ENCODE data around the gene GIT2. TPM values are rescaled to one million over a fixed set of nuclear protein-coding genes. Genes with fewer than 3 reads are reported as not detected.
A peak's percentile ranks its signal among the peaks of the same experiment; 100 is the strongest.

Gene GIT2
- total and polyA plus RNA-seq, 2 of the 13 experiments (the other 11 are each of a cell fraction or from before 2014, with no cell fraction given), result 18.4 to 19.8 TPM

DNA sequence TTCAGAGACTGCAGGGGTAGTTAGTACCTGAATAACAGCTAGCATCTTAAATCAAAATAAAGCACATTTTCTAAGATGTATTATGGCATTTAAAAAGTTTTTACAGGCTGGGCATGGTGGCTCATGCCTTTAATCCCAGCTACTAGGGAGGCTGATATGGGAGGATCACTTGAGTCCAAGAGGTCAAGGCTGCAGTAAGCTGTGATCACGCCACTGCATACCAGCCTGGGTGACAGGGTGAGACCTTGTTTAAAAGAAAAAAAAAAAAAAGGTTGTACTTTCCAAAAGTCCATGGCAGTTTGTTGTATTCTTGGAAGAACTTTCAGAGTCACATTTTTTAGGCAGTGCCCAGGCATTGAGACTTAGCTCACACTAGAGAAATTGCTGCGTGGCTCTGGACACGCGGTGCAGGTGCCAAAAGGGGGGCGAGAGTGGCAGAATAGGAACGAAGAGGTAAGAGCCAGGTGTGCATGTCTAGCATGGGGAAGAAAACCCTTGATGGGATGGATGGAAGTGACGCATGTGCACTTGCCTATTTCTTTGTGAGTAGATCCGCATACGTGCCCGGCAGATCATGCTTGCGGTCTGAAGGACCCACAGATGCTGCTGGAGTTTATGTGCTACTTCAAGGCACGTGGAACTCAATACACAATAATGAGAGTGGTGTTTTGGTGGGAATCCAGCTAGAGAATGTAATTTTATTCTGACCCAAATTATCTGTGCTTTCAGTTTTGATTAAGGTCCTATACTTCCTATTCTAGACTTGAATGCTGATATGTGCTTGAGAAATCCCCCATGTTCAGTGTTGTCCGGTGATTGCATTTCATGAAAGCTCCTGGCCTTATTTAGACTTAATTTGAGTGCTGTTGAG, 14.9 kb upstream of the GIT2 start (continued):
- TF ChIP-seq, protein P1, sequence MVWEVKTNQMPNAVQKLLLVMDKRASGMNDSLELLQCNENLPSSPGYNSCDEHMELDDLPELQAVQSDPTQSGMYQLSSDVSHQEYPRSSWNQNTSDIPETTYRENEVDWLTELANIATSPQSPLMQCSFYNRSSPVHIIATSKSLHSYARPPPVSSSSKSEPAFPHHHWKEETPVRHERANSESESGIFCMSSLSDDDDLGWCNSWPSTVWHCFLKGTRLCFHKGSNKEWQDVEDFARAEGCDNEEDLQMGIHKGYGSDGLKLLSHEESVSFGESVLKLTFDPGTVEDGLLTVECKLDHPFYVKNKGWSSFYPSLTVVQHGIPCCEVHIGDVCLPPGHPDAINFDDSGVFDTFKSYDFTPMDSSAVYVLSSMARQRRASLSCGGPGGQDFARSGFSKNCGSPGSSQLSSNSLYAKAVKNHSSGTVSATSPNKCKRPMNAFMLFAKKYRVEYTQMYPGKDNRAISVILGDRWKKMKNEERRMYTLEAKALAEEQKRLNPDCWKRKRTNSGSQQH (CRISPR knock-in tag; IDR thresholded peaks at IDR 0.05; ENCODE audit: low read depth), result no peak
- TF ChIP-seq ZBTB7A (CRISPR knock-in tag; IDR thresholded peaks at IDR 0.05), result no peak
- TF ChIP-seq, protein P2, sequence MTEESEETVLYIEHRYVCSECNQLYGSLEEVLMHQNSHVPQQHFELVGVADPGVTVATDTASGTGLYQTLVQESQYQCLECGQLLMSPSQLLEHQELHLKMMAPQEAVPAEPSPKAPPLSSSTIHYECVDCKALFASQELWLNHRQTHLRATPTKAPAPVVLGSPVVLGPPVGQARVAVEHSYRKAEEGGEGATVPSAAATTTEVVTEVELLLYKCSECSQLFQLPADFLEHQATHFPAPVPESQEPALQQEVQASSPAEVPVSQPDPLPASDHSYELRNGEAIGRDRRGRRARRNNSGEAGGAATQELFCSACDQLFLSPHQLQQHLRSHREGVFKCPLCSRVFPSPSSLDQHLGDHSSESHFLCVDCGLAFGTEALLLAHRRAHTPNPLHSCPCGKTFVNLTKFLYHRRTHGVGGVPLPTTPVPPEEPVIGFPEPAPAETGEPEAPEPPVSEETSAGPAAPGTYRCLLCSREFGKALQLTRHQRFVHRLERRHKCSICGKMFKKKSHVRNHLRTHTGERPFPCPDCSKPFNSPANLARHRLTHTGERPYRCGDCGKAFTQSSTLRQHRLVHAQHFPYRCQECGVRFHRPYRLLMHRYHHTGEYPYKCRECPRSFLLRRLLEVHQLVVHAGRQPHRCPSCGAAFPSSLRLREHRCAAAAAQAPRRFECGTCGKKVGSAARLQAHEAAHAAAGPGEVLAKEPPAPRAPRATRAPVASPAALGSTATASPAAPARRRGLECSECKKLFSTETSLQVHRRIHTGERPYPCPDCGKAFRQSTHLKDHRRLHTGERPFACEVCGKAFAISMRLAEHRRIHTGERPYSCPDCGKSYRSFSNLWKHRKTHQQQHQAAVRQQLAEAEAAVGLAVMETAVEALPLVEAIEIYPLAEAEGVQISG (CRISPR knock-in tag; IDR thresholded peaks at IDR 0.05), result peak; percentile 51; the same call in 1 of the 2 replicates
- TF ChIP-seq MTF1 (CRISPR knock-in tag; IDR thresholded peaks at IDR 0.05), result no peak
- TF ChIP-seq NONO (IDR thresholded peaks at IDR 0.05), result no peak
- no peak for TF ChIP-seq NONO (CRISPR knock-in tag; conservative IDR thresholded peaks at IDR 0.05)
- TF ChIP-seq, protein P3, sequence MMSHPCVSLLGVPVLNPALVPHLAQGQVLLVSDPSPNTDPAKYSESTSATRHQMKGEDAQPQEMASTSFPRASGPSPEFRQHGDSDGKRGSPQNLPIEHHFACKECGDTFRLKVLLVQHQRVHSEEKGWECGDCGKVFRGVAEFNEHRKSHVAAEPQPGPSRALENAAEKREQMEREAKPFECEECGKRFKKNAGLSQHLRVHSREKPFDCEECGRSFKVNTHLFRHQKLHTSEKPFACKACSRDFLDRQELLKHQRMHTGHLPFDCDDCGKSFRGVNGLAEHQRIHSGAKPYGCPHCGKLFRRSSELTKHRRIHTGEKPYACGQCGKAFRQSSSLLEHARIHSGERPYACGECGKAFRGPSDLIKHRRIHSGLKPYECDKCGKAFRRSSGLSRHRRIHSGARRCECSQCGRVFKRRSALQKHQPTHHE (CRISPR knock-in tag; IDR thresholded peaks at IDR 0.05; ENCODE audit: borderline replicate concordance), result no peak
- TF ChIP-seq ZNF124 (CRISPR knock-in tag; IDR thresholded peaks at IDR 0.05), result no peak
- TF ChIP-seq RBFOX2 (IDR thresholded peaks at IDR 0.05; ENCODE audit: low read depth, low read length), result no peak
- TF ChIP-seq NFYC (CRISPR knock-in tag; IDR thresholded peaks at IDR 0.05), result no peak
- no peak for TF ChIP-seq ZNF749 (CRISPR knock-in tag; IDR thresholded peaks at IDR 0.05; ENCODE audit: borderline replicate concordance)
- no peak for TF ChIP-seq BRD4 (CRISPR knock-in tag; IDR thresholded peaks at IDR 0.05)
- TF ChIP-seq, protein P4, sequence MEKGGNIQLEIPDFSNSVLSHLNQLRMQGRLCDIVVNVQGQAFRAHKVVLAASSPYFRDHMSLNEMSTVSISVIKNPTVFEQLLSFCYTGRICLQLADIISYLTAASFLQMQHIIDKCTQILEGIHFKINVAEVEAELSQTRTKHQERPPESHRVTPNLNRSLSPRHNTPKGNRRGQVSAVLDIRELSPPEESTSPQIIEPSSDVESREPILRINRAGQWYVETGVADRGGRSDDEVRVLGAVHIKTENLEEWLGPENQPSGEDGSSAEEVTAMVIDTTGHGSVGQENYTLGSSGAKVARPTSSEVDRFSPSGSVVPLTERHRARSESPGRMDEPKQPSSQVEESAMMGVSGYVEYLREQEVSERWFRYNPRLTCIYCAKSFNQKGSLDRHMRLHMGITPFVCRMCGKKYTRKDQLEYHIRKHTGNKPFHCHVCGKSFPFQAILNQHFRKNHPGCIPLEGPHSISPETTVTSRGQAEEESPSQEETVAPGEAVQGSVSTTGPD (CRISPR knock-in tag; IDR thresholded peaks at IDR 0.05), result no peak
- TF ChIP-seq, protein P5, sequence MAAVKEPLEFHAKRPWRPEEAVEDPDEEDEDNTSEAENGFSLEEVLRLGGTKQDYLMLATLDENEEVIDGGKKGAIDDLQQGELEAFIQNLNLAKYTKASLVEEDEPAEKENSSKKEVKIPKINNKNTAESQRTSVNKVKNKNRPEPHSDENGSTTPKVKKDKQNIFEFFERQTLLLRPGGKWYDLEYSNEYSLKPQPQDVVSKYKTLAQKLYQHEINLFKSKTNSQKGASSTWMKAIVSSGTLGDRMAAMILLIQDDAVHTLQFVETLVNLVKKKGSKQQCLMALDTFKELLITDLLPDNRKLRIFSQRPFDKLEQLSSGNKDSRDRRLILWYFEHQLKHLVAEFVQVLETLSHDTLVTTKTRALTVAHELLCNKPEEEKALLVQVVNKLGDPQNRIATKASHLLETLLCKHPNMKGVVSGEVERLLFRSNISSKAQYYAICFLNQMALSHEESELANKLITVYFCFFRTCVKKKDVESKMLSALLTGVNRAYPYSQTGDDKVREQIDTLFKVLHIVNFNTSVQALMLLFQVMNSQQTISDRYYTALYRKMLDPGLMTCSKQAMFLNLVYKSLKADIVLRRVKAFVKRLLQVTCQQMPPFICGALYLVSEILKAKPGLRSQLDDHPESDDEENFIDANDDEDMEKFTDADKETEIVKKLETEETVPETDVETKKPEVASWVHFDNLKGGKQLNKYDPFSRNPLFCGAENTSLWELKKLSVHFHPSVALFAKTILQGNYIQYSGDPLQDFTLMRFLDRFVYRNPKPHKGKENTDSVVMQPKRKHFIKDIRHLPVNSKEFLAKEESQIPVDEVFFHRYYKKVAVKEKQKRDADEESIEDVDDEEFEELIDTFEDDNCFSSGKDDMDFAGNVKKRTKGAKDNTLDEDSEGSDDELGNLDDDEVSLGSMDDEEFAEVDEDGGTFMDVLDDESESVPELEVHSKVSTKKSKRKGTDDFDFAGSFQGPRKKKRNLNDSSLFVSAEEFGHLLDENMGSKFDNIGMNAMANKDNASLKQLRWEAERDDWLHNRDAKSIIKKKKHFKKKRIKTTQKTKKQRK (IDR thresholded peaks at IDR 0.05; ENCODE audit: low read length), result no peak
- TF ChIP-seq, protein P6, sequence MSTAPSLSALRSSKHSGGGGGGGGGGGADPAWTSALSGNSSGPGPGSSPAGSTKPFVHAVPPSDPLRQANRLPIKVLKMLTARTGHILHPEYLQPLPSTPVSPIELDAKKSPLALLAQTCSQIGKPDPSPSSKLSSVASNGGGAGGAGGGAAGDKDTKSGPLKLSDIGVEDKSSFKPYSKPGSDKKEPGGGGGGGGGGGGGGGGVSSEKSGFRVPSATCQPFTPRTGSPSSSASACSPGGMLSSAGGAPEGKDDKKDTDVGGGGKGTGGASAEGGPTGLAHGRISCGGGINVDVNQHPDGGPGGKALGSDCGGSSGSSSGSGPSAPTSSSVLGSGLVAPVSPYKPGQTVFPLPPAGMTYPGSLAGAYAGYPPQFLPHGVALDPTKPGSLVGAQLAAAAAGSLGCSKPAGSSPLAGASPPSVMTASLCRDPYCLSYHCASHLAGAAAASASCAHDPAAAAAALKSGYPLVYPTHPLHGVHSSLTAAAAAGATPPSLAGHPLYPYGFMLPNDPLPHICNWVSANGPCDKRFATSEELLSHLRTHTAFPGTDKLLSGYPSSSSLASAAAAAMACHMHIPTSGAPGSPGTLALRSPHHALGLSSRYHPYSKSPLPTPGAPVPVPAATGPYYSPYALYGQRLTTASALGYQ (CRISPR knock-in tag; IDR thresholded peaks at IDR 0.05), result no peak; the same call in 1 of the 2 replicates

Measured in HepG2 (cell line).